GM12874 (cell line): ENCODE measurements around the gene CENPE.

Experiments
- CTCF ChIP-seq: IDR thresholded peaks from 2 replicates; pipeline ENCODE4 v1.5.1; 2011; ENCODE audit warnings: low read depth, mild to moderate bottlenecking, control low read depth, low read length, moderate library complexity; ENCODE audit not compliant: insufficient read depth

Gene CENPE

GRCh38 chr4:103099691-103100392, 98.3 kb downstream of the CENPE start, which contains the start of gene BDH2:
BDH2 (minus strand) TSS chr4:103099834; CDS start chr4:103096254, 3,580 bp downstream.
- TF ChIP-seq CTCF: peak; percentile 39; the same call in 1 of the 2 replicates

- no peak for TF ChIP-seq CTCF
Observed at GRCh38 chr4:103098756-103099440, 99.2 kb downstream of the CENPE start.

- TF ChIP-seq CTCF: no peak
Observed at GRCh38 chr4:103098341-103098740, 99.8 kb downstream of the CENPE start.

- TF ChIP-seq CTCF: no peak
Observed at GRCh38 chr4:103097112-103097511, 101.0 kb downstream of the CENPE start.

- TF ChIP-seq CTCF: no peak
Observed at GRCh38 chr4:103095080-103095479, 103.1 kb downstream of the CENPE start.

- TF ChIP-seq CTCF: no peak
Observed at GRCh38 chr4:103092245-103092644, 105.9 kb downstream of the CENPE start.

- TF ChIP-seq CTCF: peak; percentile 40; the same call in 1 of the 2 replicates
Observed at GRCh38 chr4:103091601-103092223, 106.4 kb downstream of the CENPE start.
